ENCODE measurements around the gene AFF4. TPM values are rescaled to one million over a fixed set of nuclear protein-coding genes. Genes with fewer than 3 reads are reported as not detected.
A peak's percentile ranks its signal among the peaks of the same experiment; 100 is the strongest.

Gene AFF4
- total and polyA plus RNA-seq, 12 donors = 7.0 to 63.8 (median 52.5) TPM

- Histone ChIP-seq H3K4me1 (peaks cover 0 to 9% (median 0%) of the 10 kb centered on the region in 9 donors), H3K4me3 (no peak overlapping the region), H3K9me3 (no peaks in the 10 kb centered on the region), H3K27ac (no peak overlapping the region), H3K27me3 (no peaks in the 10 kb centered on the region), H3K36me3 (peaks cover 0 to 100% (median 62%) of the 10 kb centered on the region in 9 donors)
- intact Hi-C loops (cut with DNase I) = loop anchor here in 5 of 10 donors (5.0 to 10.0 kb wide), 4 partner anchors 52 to 500 kb away; partner anchors contain the start of gene SHROOM1 (in 3 of the 5)
- ATAC-seq (no peak), DNase-seq (no peak)
- no peak for TF ChIP-seq CTCF (IDR thresholded peaks at IDR 0.05)
- 76 to 77% methylated on average over 2 of the region's 2 CpGs for WGBS, 2 donors
Measured at GRCh38 chr5:132884548-132884947, 78.9 kb downstream of the AFF4 start.

GRCh38 chr5:132883261-132883834 is 80.1 kb downstream of the AFF4 start:
- peaks cover 0 to 10% (median under 1%) of the 10 kb centered on the region in 9 donors for H3K4me1 ChIP-seq
- intact Hi-C loops (cut with DNase I) = loop anchor here in 8 of 10 donors (1.0 to 10.0 kb wide), 6 partner anchors 51 to 499 kb away; partner anchors contain the start of gene SHROOM1 (in 7 of the 8)
- no peak overlapping the region for H3K4me3 ChIP-seq
- no peaks in the 10 kb centered on the region for H3K27me3 ChIP-seq
- DNase-seq (peak in 1 of 2 donors; percentile 59), ATAC-seq (peak; percentile 72 to 91 (median 86))
- WGBS, 2 donors = 32 to 39% methylated on average over 2 of the region's 2 CpGs
- H3K27ac ChIP-seq = no peak overlapping the region
- peaks cover 0 to 100% (median 65%) of the 10 kb centered on the region in 9 donors for H3K36me3 ChIP-seq
- peak; percentile 39 to 78 (median 68) for TF ChIP-seq CTCF (IDR thresholded peaks at IDR 0.05)
- no peaks in the 10 kb centered on the region for H3K9me3 ChIP-seq

- Histone ChIP-seq H3K9me3 (no peaks in the 10 kb centered on the region), H3K27me3 (no peaks in the 10 kb centered on the region), H3K27ac (peak overlapping the region in 7 of 10 donors; percentile 6 to 70 (median 41)), H3K36me3 (peaks cover 0 to 98% (median 44%) of the 10 kb centered on the region in 9 donors), H3K4me1 (peaks cover 0 to 37% (median 9%) of the 10 kb centered on the region in 9 donors), H3K4me3 (no peak overlapping the region)
- intact Hi-C loops (cut with DNase I) = no loop called here
- peak; percentile 23 to 53 for DNase-seq
- WGBS, 2 donors = 44 to 50% methylated on average over 3 of the region's 3 CpGs
- peak in 7 of 8 donors; percentile 74 to 91 (median 86) for ATAC-seq
- TF ChIP-seq CTCF (IDR thresholded peaks at IDR 0.05) = no peak
Measured at GRCh38 chr5:132877938-132878337, 85.5 kb downstream of the AFF4 start.

- intact Hi-C loops (cut with DNase I) = no loop called here
- no peak for TF ChIP-seq CTCF (IDR thresholded peaks at IDR 0.05)
- peak in 4 of 8 donors; percentile 45 to 60 (median 58) for ATAC-seq
- 59 to 69% methylated on average over 2 of the region's 2 CpGs for WGBS, 2 donors
- no peaks in the 10 kb centered on the region for H3K27me3 ChIP-seq
- no peak for DNase-seq
- H3K9me3 ChIP-seq = no peaks in the 10 kb centered on the region
- peaks cover 0 to 97% (median 40%) of the 10 kb centered on the region in 9 donors for H3K36me3 ChIP-seq
- H3K4me3 ChIP-seq = no peak overlapping the region
- H3K4me1 ChIP-seq = peaks cover 0 to 42% (median 14%) of the 10 kb centered on the region in 9 donors
- H3K27ac ChIP-seq = peak overlapping the region in 7 of 10 donors; percentile 6 to 70 (median 41)
Measured at GRCh38 chr5:132877466-132877865, 86.0 kb downstream of the AFF4 start.
